Skeletal muscle satellite cell (primary cell): ENCODE results near the gene SFMBT1.

Source experiments
- H3K27me3 ChIP-seq: 2 replicates; pipeline ENCODE4 v1.7.0; 2013; ENCODE audit warnings: low read length; ENCODE audit not compliant: control insufficient read depth, insufficient read depth
- H3K36me3 ChIP-seq: 2 replicates; pipeline ENCODE4 v1.7.0; 2013; ENCODE audit warnings: mild to moderate bottlenecking, control low read depth, low read length; ENCODE audit not compliant: insufficient read depth
- H3K4me1 ChIP-seq: 2 replicates; pipeline ENCODE4 v1.7.0; 2013; ENCODE audit warnings: low read length; ENCODE audit not compliant: control insufficient read depth, insufficient read depth
- H3K4me2 ChIP-seq: 2 replicates; pipeline ENCODE4 v1.7.0; 2013; ENCODE audit warnings: mild to moderate bottlenecking, low read length
- H3K4me3 ChIP-seq: 2 replicates; pipeline ENCODE4 v1.7.0; 2013; ENCODE audit warnings: low read length
- H3K9ac ChIP-seq: 2 replicates; pipeline ENCODE4 v1.7.0; 2013; ENCODE audit warnings: mild to moderate bottlenecking, low read depth, low read length, moderate library complexity
- H3K9me3 ChIP-seq: replicated peaks from 2 replicates; pipeline ENCODE4 v1.7.0; 2013; ENCODE audit warnings: mild to moderate bottlenecking, control low read depth, low read length

Gene SFMBT1

DNA sequence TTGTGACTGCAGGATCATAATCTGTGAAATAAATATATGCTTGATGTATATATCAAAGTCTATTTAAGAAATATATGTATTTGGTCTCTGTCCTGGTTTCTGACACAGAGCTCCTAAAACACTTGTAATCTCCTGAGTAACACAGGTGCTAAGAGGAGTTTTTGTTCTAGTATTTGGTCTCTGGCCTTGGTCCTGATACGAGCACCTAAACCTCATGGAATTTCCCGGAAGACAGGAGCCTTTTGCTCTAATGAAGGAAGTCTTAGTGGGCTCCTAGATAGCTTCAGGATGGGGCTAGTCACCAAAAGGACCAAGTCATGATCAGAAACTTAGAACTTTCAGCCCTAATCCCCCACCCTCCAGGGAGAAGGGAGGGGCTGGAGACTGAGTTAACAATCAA lies 191.9 kb downstream of the SFMBT1 start:
- Histone ChIP-seq H3K27me3 (no peaks in the 10 kb centered on the region), H3K4me1 (peaks cover 2% of the 10 kb centered on the region), H3K4me3 (no peak overlapping the region), H3K4me2 (no peak overlapping the region), H3K9ac (no peak overlapping the region), H3K9me3 (no peaks in the 10 kb centered on the region), H3K36me3 (peaks cover 5% of the 10 kb centered on the region)
